Measurements from ENCODE around the gene ZNF287.

ZNF287 gene

DNA sequence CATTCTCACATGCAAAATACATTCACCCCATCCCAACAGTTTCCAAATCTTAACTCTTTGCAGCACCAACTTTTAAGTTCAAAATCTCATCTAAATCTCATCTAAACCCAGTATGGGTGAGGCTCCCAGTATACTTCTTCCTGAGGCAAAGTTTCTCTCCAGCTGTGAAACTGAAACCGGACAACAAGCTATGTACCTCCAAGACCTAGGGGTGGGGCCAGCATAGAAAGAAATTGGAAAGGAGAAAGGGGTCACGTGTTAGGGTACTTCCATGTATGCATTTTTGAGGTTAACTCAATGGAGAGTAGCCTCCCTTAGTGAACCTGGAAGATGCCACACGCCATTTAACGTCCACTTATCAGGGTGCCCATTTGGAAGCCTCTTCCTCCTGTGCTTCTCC, 53.1 kb downstream of the ZNF287 start:
- no peak for DNase-seq

DNA sequence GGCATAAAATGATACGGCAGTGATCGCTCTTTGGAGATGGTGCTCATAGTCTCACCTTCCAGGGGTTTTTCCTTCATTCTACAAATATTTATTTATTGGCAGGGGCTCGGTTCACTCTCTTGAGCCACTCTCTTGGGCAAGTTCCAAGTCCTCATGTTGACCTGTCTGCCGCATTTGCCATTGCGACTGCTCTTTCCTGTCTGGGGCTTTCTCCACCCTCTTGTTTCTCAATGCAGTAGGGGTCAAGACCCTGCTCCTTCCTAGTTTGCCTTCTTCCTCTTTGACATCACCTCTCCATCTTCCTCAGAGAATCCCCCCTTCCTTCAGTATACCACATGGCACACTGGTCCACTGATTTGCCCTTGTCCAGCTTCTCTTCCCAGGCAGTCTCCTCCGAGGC, 55.1 kb downstream of the ZNF287 start:
- DNase-seq = no peak

DNA sequence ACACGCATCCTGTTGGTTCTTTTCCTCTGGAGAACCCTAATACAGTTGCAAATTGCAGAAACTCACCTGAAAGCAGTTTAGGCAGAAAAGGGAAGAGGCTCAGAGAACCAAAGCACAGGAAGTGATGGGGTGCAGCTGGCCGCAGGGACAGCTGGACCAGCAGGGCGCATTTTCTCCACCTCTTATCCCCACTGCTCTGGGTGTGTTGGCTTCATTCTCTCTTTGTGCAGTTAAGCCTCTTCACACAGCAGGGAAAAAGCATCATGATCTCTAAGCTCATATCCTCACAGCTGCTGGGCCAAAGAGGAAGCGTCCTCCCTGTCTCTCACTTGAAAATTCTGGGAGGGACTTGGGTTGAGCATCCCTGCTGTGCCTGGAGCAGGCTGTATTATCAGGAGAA, 57.0 kb downstream of the ZNF287 start:
- DNase-seq = no peak

DNA sequence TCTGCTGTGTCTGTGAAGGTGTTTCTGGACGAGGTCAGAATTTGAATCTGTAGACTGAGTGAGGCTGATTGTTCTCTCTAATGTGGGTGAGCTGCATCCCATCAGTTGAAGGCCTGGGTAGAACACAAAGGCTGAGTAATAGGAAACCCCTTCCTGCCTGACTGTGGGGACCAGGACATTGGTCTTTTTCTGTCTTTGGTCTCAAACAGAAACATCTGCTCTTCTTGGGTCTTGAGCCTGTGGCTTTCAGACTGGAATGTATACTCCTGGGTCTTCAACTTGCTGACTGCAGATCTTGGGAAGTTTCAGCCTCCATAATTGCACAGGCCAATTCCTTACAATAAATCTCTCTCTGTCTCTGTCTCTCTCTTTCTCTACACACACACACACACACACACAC, 57.4 kb downstream of the ZNF287 start:
- DNase-seq = no peak

DNA sequence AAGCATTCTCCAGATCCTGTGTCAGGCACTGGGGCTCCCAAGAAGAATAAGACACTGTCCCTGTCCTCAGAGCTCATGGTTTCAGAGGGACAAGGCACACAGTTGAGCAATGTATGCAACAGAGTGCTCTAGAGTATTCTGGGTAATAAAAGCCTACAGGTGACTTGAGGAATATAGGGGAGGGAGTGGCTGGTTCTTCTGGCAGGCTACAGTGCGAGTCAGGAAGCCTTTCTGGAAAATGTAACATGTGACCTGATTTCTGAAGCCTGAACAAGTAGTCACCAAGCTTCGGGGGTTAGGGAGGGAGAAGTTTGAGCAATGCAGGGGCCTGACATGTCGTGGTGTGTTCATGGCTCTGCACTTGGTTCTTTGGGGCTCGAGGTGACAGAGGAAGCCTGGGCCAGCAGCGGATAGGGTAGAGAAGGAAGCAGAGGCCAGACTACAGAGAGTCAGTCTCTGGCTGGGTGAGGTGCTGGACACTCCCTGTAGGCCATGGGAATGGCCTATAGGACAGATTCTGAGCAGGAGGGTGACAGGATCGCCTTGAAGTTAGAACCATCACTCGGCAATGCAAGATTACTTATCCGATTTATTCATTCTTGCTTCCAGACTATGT, 61.0 kb downstream of the ZNF287 start:
- no peak for DNase-seq

DNA sequence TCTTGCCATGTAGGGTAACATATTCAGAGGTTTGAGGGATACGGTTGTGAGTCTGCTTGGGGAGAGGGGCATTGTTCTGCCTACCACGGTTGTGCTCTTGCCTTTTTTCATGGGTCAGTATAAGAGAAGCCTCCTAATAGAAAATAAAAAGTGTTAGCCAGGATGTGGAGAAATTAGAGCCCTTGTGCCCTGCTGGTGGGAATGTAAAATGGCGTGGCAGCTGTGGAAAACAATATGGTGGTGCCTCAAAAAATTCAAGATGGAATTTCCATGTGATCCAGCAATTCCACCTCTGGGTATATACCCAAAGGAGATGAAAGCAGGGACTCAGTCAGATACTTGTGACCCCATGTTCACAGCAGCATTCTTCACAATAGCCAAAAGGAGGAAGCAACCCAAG, 62.8 kb downstream of the ZNF287 start:
- no peak for DNase-seq

DNA sequence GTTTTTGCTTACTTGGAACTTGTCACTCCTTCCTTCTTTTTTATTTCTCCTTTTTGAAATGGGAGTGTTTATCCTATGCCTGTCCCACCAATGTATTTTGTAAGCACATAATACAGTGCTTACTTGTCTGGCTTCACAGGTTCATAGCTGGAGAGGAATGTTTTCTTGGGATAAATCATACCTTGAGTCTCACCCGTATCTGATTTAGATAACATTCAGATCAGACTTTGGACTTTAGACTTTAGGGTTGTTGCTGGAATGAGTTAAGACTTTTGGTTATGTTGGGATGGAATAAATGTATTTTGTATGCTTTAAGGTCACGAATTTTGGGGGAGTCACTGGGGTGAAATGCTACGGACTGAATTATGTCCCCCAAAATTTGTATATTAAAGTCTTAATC, 64.0 kb downstream of the ZNF287 start:
- DNase-seq = no peak
